GOT3 (cell line): ENCODE data around the gene OMA1.
"Not testable (repeated sequence)": the region's sequence is repeated elsewhere in the genome, so short reads cannot be mapped to it uniquely, and the experiment has no call there.

Experiments
- DNase-seq: peaks from one replicate; lab custom pipeline; 2025; ENCODE audit warnings: mixed read lengths; lab: John Stamatoyannopoulos, UW

OMA1 gene

DNA sequence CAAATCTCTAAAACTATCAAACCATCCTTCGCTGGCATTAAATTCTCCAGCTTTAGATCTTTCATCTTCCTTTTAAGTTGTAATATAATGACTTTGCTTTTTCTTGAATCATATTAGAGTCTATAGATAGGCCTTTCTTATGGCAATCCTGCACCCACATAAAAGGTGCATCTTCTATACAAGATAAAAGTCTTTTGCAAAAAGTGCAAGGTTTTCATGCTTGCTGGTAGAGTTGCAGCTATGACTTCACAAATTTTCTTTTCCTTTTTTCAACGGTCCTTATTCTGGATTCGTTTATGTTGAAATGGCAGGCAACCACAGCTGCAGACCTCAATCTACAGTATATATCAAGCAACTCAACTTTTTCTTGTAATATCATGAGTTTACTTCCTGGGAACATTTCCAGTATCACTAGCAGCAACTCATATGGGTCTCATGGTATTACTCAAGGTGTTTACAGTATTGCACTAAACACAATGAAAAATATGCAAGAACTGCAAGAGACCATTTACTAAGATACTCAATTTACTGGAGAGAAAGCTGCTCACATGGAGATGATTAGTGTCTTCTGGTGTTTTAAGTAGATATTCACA is 22.1 kb downstream of the OMA1 start:
- DNase-seq, result no peak

DNA sequence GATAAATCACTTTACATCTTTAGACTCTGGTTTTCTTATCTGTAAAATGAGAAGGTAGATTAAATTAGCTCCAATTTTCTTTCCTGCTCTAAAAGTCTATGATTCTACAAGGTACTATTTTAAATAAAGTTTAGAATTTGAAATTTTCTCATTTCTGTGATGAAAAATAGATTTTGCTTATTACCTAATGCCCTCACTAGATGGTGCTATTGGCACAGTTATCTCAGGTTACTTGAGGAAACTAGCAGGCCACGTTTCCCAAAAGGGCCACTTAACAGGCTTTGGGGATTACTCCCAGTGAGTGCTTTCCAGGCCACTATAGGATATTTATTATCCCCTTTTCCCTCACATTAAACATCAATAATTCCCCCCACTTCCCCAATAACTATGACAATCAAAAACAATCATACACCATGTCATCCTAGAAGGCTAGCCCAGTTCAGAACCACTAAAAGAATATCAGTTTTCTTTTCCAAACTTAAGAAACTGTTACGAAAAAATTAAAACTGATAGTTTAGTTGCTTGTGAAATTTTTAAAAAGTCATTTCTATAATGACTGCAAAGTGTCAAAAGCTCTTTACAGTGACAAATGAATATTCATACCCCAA is 30.6 kb downstream of the OMA1 start:
- DNase-seq, result no peak

- no peak for DNase-seq
Measured at GRCh38 chr1:58513956-58514355, 32.6 kb downstream of the OMA1 start.

- DNase-seq, result no peak
Measured at GRCh38 chr1:58508629-58509028, 37.9 kb downstream of the OMA1 start.

DNA sequence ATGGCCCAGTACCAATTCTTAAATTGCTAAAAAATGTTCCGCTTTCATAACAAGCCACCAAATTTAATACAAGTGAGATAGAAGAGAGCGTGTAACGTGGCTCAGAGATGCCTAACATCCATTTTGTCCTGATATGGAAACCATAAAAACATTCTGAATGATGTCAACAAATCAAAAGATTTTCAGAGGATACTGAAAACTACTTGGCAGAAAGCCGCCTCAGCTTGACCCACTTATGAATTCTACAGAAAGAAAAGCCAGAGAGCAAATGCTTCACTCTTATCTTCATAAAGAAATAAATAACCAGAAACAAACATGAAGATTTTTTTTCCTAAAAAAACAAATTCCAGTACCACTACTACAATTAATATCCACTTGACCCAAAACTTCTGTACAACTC is 41.2 kb downstream of the OMA1 start:
- no peak for DNase-seq

DNA sequence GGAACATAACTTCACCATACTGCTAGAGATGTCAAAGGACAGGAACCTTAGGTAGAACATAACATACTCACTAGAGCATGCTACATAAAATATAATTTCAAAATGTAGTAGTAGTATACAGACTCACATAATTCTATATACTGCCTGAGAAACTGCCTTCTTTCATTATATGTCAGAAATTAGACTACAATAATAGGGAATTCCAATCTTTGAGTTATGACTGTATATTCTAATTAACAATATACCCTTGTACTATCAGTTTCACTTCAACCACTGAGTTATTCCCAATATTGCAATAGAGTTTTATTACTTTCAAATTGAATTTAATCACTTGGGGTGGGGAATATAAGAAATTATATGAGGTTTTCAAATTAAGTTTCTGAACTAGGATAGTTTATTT is 44.0 kb downstream of the OMA1 start:
- DNase-seq, result no peak

GRCh38 chr1:58500043-58500442 is 46.5 kb downstream of the OMA1 start:
- DNase-seq, result no peak

DNA sequence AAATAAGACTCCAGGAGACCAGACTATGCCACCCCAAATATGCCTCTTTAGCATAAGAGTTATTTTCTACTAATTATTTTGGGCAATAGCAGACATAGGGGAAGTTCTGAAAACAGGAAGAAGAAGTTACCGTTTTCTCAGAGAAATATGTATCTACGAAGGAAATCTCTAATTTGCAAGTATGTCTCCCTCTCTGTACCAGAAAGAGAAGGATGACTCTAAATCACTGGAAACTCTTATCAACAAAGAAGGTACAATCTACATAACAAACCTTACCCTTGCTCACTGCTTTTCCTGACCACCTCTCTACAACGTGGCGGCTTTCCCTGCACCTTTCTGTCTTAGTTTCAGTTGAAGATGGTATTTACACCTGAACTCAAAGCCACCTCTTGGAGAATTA is 49.0 kb downstream of the OMA1 start:
- no peak for DNase-seq

DNA sequence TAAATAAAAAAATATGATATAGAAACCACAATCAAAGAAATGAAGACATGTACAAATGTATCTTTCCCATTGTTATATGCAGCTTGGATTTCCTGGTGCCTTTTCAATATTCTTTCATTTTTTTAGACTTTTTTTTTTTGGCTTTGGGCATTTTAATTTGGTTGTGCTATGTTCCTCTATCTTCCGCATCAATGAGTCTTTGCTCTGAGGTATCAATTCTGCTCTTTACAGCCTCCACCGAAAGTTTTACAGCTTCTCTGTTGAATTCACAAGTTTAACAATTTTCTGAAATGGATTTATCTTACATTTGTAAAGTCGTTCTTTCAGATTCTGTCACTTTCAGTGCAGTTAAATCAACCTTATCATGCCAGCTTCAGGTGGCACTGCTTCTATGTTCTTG is 50.5 kb downstream of the OMA1 start:
- DNase-seq, result no peak

GRCh38 chr1:58488914-58489313 is 57.6 kb downstream of the OMA1 start:
- DNase-seq, result not testable (repeated sequence)

DNA sequence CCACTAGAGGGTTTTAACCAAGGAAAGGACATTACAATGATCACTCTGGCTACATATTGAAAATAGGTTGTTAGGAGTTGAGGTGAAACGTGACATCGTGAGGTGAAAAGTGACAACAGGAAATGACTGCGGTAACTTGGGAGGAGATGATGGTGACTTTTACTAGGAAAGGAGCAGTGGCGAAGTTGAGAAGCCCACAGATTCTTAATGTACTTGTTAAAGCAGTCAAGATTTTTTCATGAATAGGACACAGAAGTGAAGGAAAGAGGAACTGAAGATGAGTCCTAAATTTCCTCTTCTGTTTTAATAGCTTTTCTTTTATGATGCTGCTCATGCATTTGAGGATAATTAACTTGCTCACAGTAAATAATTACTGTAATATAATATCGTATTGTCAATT is 59.5 kb downstream of the OMA1 start:
- no peak for DNase-seq

DNA sequence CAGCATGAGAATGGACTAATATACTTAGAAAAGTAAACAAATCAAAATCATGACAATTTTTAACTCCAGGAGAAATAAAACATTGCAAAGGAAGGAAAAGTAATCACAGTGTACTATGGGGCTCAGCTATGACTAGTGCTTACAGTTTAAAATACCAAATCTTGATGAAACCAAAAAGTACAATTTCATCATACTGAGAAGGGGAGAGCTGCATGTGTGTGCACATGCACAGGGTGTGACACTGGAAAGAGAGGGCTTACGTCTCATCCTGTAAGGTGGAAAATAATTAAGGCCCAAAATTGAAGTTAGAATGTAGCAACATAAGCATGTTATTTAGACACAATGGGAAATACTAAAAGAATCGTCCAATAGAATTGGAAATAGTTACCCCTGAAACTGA is 64.6 kb downstream of the OMA1 start:
- no peak for DNase-seq

DNA sequence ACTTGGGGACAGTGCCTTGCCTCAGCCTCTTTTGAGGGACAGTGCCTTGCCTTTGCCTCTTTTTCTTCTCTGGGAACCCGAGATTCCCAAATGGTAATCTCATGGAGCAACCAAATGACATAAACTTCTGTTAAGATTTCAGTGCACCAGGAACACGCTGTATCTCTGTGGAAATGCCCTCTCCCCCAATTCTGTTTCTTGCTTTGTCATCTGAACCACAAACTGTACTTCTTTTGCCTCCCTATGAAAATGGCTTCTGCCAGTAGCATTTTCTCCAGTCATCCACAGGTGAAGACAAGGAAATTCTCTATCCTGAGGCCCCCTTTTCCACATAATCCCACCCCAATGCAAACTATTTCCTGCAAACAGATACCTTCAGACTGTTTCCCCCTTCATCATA is 66.3 kb downstream of the OMA1 start:
- DNase-seq, result no peak

DNA sequence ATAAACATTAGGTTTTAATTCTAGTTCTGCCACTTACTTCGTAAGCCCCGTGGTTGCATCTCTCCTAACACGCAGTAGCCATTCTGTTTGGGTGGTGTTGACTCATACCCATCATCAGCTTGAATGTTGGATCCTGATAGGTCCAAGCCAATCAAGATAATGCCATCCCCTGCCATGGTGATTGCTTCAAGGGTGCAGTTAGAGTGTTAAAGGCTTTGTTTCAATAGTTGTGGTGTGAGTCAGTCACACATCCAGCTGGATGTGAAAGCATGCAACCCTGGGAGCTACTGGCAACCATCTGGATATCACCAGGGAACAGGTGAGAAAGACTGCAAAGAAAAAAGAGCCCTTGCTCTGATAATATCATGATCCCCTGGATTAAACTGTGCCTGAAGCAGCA is 69.1 kb downstream of the OMA1 start:
- DNase-seq, result no peak

DNA sequence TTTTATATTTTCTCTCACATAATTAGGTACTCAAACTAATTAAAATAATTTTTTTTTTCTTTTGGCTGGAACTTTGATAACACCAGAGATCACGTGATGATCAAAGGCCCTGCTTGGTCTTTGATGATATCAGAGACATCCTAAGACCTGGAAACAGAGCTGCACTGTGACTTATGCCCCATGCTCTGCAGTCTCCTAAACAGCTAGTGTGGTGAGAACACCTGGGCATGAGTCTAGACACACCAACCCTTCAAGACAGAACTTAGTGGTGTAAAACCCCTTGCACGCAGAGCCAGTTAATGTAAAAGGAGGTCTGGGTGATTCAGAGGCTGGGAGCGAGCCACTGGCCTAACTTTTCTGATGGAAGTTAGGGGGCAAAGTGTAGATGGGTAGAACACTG is 70.3 kb downstream of the OMA1 start:
- DNase-seq, result no peak

- DNase-seq, result no peak
Measured at GRCh38 chr1:58469476-58469875, 77.0 kb downstream of the OMA1 start.

DNA sequence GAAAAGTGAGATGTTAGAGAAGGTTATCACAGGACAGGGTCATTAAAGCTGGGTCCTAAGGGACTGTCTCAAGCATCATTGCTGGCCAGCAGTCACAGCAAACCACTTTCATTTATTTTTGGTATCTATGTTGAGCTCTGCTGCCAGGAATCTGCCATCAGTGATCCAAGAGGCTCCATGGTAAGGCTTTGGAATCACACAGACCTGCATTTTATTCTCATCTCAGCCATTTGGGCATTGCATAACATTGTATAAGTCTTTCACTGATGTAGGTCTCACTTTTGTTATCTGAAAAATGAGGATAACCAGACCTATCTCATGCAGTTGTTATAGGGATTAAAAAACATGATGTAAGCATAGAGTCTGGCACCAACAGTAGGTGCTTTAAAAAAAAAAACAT is 77.5 kb downstream of the OMA1 start:
- DNase-seq, result no peak

GRCh38 chr1:58468612-58469011 is 77.9 kb downstream of the OMA1 start:
- DNase-seq, result no peak

DNA sequence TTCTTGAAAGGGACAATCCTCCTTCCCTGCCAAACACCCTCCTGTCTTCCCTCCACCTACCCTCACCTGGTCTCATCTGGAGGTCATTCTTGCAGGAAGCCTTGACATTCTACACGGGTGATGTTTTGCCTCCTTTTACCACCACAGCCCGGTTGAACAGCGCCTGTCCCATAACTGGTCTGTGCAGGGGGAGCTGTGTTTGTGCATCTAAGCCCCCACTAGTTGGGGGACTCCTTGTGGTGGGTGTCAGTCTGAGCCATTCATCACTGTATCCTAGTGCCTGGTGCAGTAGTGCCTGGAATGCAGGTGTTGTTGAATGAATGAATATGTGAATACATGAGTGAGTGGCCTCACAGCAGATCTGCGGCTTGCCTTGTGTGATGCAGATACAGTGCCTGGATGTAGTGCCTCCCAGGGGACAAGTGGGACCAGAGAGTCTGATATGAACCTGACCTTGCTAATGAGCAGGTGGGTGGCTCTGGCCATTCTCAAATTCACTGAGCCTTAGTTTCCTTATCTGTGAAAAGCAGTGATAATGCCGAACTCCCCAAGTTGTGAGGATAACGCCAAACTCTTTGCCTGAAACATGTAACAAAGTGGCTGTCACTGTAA is 79.8 kb downstream of the OMA1 start:
- no peak for DNase-seq

- no peak for DNase-seq
Measured at GRCh38 chr1:58465825-58466629, 80.5 kb downstream of the OMA1 start.

DNA sequence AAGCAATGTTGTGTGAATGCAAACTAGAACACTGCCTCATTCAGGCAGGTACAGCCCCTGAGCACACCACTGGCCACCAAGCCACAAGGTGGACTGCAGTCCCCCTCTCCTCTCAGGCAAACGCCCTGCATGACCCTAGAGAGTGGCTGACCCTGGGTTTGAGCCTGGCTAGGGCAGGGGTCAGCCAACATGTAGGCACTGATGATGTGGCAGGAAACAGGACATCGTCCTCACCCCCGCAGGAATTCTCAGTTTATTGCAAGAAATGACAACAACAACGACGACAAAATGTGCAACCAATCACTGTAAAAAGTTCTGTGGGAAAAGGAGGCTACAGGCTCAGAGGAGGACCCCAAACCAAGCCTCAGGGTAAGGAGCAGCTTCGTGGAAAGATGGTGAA is 81.3 kb downstream of the OMA1 start:
- DNase-seq, result no peak

DNA sequence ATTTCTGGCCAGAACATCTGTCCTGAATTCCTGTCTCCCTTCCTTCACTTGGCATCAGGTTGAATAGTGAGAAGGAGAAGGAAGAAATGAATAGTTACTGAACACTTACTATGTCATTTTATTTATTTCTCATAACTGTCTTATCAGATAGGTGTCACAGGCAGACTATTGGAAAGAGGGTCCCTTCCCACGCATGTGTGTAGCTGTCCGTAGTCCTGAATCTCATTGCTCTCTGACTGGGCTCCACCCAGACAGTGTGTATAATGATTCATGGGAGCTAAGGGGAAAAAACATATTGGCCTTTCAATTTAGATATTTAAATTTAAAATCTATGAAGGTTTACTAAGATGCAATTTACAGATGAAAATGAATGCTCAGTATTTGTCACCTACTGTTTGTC is 86.1 kb downstream of the OMA1 start:
- no peak for DNase-seq

- no peak for DNase-seq
Measured at GRCh38 chr1:58459911-58460310, 86.6 kb downstream of the OMA1 start.
